Esophagus squamous epithelium (tissue), 4 donors: ENCODE measurements around the gene TAPBPL.

ENCODE experiments used
- POLR2A ChIP-seq, 4 donors: fragments of 450-650 bp; IDR thresholded peaks; one replicate each; pipeline ENCODE4 v1.6.1; 2017; ENCODE audit warnings: antibody characterized with exemption in 4 of 4, mild to moderate bottlenecking in 4 of 4, moderate library complexity in 3 of 4
- TF ChIP-seq, protein P1 (sequence below), 6 experiments: fragments of 450-650 bp in 4 of 6; fragments of 200-600 bp in 2 of 6; sonication (generic) in 2 of 6; IDR thresholded peaks; one replicate each; pipeline ENCODE4 v1.5.1; 2016 to 2019; ENCODE audit warnings: antibody characterized with exemption in 6 of 6, mild to moderate bottlenecking in 4 of 6, moderate library complexity in 4 of 6

DNA sequence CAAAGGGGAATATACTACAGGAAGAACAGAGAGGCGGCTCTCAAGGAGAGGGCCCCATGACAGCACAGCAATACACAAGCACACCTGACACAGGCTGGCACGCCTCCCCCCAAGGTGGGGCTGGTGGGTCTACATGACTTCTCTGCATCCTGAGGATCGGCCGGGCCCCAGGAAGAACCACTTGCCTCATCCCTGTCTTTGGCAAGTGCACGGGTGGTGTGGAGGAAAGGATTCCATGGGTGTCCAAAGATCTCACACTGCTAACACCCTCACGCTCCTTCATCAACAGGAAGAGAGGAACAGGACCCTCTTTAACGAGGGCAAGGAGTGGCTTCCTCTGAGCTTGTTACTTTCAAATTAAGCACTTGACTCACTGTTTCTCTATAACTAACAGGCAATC, 11.4 kb downstream of the TAPBPL start:
- TF ChIP-seq, protein P1, sequence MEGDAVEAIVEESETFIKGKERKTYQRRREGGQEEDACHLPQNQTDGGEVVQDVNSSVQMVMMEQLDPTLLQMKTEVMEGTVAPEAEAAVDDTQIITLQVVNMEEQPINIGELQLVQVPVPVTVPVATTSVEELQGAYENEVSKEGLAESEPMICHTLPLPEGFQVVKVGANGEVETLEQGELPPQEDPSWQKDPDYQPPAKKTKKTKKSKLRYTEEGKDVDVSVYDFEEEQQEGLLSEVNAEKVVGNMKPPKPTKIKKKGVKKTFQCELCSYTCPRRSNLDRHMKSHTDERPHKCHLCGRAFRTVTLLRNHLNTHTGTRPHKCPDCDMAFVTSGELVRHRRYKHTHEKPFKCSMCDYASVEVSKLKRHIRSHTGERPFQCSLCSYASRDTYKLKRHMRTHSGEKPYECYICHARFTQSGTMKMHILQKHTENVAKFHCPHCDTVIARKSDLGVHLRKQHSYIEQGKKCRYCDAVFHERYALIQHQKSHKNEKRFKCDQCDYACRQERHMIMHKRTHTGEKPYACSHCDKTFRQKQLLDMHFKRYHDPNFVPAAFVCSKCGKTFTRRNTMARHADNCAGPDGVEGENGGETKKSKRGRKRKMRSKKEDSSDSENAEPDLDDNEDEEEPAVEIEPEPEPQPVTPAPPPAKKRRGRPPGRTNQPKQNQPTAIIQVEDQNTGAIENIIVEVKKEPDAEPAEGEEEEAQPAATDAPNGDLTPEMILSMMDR (IDR thresholded peaks at IDR 0.05): no peak
- no peak for TF ChIP-seq POLR2A (IDR thresholded peaks at IDR 0.05)
